Measurements from ENCODE around the gene CPA5. TPM values are rescaled to one million over a fixed set of nuclear protein-coding genes. Genes with fewer than 3 reads are reported as not detected.

Gene CPA5
- total RNA-seq, 1 experiment from 2014 or later: not detected

DNA sequence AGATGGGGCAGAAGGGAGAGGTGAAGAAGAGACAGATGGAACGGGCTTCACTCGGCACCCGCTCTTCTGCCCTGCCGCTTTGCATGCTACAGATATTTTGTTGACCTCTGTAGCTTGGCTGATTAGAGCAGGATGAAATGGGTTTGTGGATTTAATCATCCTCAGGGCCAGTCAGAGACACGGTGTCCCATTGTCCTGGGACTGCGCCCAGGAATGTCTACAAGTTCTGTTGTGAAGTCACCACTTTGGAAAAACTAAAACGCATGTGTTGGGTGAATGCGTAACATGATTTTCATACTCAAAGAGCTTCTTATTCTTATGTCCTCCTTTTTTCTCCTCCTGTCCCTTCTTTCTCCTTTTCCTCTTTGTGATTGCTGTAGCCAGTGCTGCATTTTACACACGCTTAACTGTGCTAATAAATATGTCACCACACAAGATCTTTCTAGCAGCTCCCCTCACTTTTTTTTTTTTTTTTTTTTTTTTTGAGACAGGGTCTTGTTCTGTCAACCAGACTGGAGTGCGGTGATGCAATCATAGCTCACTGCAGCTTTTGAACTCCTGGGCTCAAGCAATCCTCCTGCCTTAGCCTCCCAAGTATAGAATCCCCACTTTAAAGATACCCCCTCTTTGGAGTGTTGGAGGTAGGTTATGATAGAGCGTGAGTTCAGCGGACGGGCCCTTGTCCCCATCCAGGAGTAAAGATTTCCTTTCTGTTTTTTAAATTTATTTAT lies 48.2 kb upstream of the CPA5 start:
- H2BK120ac ChIP-seq (ENCODE audit: low read depth, low read length, poor library complexity, severe bottlenecking): no peak overlapping the region
- no peaks in the 10 kb centered on the region for H3K79me1 ChIP-seq (ENCODE audit: insufficient read depth, low read depth, low read length, poor library complexity, severe bottlenecking)
- no peak for DNase-seq
- no peaks in the 10 kb centered on the region for H3K4me1 ChIP-seq (ENCODE audit: insufficient read depth, low read length)
- H2BK20ac ChIP-seq (ENCODE audit: low read depth, low read length, poor library complexity, severe bottlenecking): no peak overlapping the region
- H4K91ac ChIP-seq (ENCODE audit: insufficient read length, low read depth, low read length): no peak overlapping the region
- no CpG with 5 or more reads among the region's 13 CpGs for WGBS (ENCODE audit: extremely low coverage, insufficient read length, low lambda C conversion rate)
- H3K27me3 ChIP-seq (ENCODE audit: insufficient read depth, low read length): no peaks in the 10 kb centered on the region
- H2BK15ac ChIP-seq (ENCODE audit: low read depth, low read length): no peak overlapping the region
- no peak overlapping the region for H3K56ac ChIP-seq (ENCODE audit: insufficient read length, low read depth, low read length)
- TF ChIP-seq, protein P1, sequence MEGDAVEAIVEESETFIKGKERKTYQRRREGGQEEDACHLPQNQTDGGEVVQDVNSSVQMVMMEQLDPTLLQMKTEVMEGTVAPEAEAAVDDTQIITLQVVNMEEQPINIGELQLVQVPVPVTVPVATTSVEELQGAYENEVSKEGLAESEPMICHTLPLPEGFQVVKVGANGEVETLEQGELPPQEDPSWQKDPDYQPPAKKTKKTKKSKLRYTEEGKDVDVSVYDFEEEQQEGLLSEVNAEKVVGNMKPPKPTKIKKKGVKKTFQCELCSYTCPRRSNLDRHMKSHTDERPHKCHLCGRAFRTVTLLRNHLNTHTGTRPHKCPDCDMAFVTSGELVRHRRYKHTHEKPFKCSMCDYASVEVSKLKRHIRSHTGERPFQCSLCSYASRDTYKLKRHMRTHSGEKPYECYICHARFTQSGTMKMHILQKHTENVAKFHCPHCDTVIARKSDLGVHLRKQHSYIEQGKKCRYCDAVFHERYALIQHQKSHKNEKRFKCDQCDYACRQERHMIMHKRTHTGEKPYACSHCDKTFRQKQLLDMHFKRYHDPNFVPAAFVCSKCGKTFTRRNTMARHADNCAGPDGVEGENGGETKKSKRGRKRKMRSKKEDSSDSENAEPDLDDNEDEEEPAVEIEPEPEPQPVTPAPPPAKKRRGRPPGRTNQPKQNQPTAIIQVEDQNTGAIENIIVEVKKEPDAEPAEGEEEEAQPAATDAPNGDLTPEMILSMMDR (conservative IDR thresholded peaks at IDR 0.05): no peak
- Mint-ChIP-seq H3K27ac (no peak overlapping the region), H3K9me3 (peaks cover 0 to 8% of the 10 kb centered on the region in 2 experiments; a peak in 2 of 5 replicates), H3K27me3 (ENCODE audit: low read depth) (peaks cover 4% of the 10 kb centered on the region; the same call in 1 of the 2 replicates), H3K36me3 (ENCODE audit: insufficient read depth in 1 of 3, low read depth in 3 of 3) (no peaks in the 10 kb centered on the region; a peak in 1 of 7 replicates), H3K4me1 (no peaks in the 10 kb centered on the region; a peak in 1 of 4 replicates), H3K4me3 (no peak overlapping the region)
- no peaks in the 10 kb centered on the region for H4K20me1 ChIP-seq (ENCODE audit: control insufficient read depth, insufficient read depth, insufficient read length)
- no peak overlapping the region for H2AK5ac ChIP-seq (ENCODE audit: insufficient read length, low read length)
- no peaks in the 10 kb centered on the region for H3K79me2 ChIP-seq (ENCODE audit: insufficient read depth, low read length)
- no peak overlapping the region for H4K5ac ChIP-seq (ENCODE audit: insufficient read length, low read depth, low read length)
- H3K4me2 ChIP-seq (ENCODE audit: insufficient read depth, insufficient read length, low read length): no peak overlapping the region
- H3K18ac ChIP-seq (ENCODE audit: insufficient read length, low read depth, low read length): no peak overlapping the region
- no peak overlapping the region for H4K8ac ChIP-seq (replicated peaks; ENCODE audit: insufficient read length, low read depth, low read length)
- no peak overlapping the region for H2BK5ac ChIP-seq (ENCODE audit: insufficient read length, low read length)
- H2BK12ac ChIP-seq (ENCODE audit: insufficient read length, low read depth, low read length): no peak overlapping the region
- H3K27ac ChIP-seq (ENCODE audit: insufficient read length, low read depth, low read length): no peak overlapping the region
- no peak overlapping the region for H3K23ac ChIP-seq (ENCODE audit: insufficient read length, low read depth, low read length)
- H3K9ac ChIP-seq (ENCODE audit: extremely low read depth, insufficient read length, low read length): no peak overlapping the region
- H3K23me2 ChIP-seq (ENCODE audit: insufficient read length, low read depth, low read length, poor library complexity, severe bottlenecking): no peaks in the 10 kb centered on the region
- H2AFZ ChIP-seq (ENCODE audit: low read length): no peak overlapping the region
- no peak overlapping the region for H3T11ph ChIP-seq (ENCODE audit: low read length)
- no peaks in the 10 kb centered on the region for H3K9me3 ChIP-seq (ENCODE audit: control insufficient read depth, low read depth, low read length)
- no peak overlapping the region for H3K4ac ChIP-seq (ENCODE audit: low read depth, low read length)
- no peak overlapping the region for H3K14ac ChIP-seq (ENCODE audit: insufficient read depth, low read length)
